Measurements from ENCODE around the gene KLHL12. TPM values are rescaled to one million over a fixed set of nuclear protein-coding genes. Genes with fewer than 3 reads are reported as not detected.
A peak's percentile ranks its signal among the peaks of the same experiment; 100 is the strongest.

KLHL12 gene
- total and polyA plus RNA-seq, 2 donors from 2014 or later: 27.5 to 28.2 TPM

DNA sequence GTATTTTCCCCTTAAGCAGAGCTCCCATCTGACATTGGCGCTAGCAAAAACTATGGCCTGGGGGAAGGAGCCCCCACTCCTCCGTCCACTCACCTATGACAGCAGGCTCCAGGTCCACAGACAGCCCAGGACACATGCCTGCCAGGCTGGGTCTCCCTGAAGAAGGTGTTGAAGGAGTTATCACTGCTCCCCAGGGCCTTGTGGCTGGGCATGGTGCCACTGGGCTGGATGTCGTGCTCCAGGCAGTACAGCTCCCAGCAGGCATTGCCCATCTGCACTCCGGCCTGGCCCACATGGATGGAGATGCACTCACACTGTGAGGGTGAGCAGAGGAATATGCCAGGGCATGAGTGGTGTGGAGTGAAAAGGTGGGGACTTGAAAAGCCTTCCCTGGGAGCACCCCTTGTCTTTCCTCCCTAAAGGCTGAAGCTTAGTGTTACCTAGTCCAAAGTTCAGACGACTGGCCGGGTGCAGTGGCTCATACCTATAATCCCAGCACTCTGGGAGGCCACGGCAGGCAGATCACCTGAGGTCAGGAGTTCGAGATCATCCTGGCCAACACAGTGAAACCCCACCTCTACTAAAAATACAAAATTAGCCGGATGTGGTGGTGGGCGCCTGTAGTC lies 68.1 kb downstream of the KLHL12 start:
- no peak for FAIRE-seq
- no peak overlapping the region for H3K9ac ChIP-seq (ENCODE audit: low read length in 3 of 3)

DNA sequence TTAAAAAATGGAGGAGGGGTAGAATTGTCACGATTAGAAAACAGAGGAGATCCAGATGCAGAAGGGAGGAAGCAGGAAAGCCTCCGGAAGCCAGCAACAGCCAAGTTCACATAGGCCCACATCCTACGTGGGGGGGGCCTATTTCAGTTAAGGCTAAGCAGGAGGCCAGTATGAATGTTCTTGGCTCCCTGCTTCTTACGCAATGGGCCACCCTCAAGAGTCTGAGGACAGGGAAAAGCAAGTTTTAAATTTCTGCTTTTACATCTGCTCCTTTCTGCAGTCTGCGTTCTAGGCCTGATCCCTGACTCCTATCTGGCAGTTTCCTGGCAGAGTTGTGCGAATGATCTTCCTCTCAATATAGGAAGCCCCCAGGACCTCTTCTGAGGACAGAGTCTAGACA lies 68.7 kb downstream of the KLHL12 start:
- no peaks in the 10 kb centered on the region for H3K9me3 ChIP-seq (ENCODE audit: control insufficient read depth in 2 of 3, insufficient read depth in 1 of 3, low read length in 3 of 3)
- TF ChIP-seq, protein P1, sequence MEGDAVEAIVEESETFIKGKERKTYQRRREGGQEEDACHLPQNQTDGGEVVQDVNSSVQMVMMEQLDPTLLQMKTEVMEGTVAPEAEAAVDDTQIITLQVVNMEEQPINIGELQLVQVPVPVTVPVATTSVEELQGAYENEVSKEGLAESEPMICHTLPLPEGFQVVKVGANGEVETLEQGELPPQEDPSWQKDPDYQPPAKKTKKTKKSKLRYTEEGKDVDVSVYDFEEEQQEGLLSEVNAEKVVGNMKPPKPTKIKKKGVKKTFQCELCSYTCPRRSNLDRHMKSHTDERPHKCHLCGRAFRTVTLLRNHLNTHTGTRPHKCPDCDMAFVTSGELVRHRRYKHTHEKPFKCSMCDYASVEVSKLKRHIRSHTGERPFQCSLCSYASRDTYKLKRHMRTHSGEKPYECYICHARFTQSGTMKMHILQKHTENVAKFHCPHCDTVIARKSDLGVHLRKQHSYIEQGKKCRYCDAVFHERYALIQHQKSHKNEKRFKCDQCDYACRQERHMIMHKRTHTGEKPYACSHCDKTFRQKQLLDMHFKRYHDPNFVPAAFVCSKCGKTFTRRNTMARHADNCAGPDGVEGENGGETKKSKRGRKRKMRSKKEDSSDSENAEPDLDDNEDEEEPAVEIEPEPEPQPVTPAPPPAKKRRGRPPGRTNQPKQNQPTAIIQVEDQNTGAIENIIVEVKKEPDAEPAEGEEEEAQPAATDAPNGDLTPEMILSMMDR (IDR thresholded peaks at IDR 0.05; ENCODE audit: borderline replicate concordance, extremely low read depth, insufficient read depth): no peak
- DNase-seq: peak in 1 of 5 donors; percentile 82
- peak overlapping the region; percentile 33 to 74 for H3K27ac ChIP-seq (ENCODE audit: low read depth in 2 of 2, low read length in 2 of 2)
- H3K36me3 ChIP-seq (ENCODE audit: control insufficient read depth in 2 of 3, insufficient read depth in 3 of 3, low read length in 3 of 3): peaks cover 0 to 4% (median 0%) of the 10 kb centered on the region in 3 donors
- H3K9ac ChIP-seq (ENCODE audit: low read length in 3 of 3): no peak overlapping the region
- no peak for FAIRE-seq
- H3K27me3 ChIP-seq (ENCODE audit: control insufficient read depth, insufficient read depth, low read length): no peaks in the 10 kb centered on the region
- H3K4me1 ChIP-seq (ENCODE audit: control insufficient read depth in 2 of 3, insufficient read depth in 2 of 3, low read depth in 1 of 3, low read length in 3 of 3): peaks cover 0 to 21% (median 11%) of the 10 kb centered on the region in 3 donors
- intact Hi-C loops (cut with DNase I): no loop called here
- H3K4me3 ChIP-seq (ENCODE audit: low read length in 3 of 3): no peak overlapping the region

More for the DNA sequence above, 68.1 kb downstream of the KLHL12 start:
- DNase-seq: peak in 1 of 5 donors; percentile 80
- H3K36me3 ChIP-seq (ENCODE audit: control insufficient read depth in 2 of 3, insufficient read depth in 3 of 3, low read length in 3 of 3): peaks cover 0 to 4% (median 0%) of the 10 kb centered on the region in 3 donors
- H3K4me1 ChIP-seq (ENCODE audit: control insufficient read depth in 2 of 3, insufficient read depth in 2 of 3, low read depth in 1 of 3, low read length in 3 of 3): peaks cover 0 to 26% (median 11%) of the 10 kb centered on the region in 3 donors
- no peaks in the 10 kb centered on the region for H3K9me3 ChIP-seq (ENCODE audit: control insufficient read depth in 2 of 3, insufficient read depth in 1 of 3, low read length in 3 of 3)
- H3K27ac ChIP-seq (ENCODE audit: low read depth in 2 of 2, low read length in 2 of 2): peak overlapping the region; percentile 33 to 74
- H3K4me3 ChIP-seq (ENCODE audit: low read length in 3 of 3): no peak overlapping the region
- TF ChIP-seq, protein P1 (IDR thresholded peaks at IDR 0.05; ENCODE audit: borderline replicate concordance, extremely low read depth, insufficient read depth): no peak
- no peaks in the 10 kb centered on the region for H3K27me3 ChIP-seq (ENCODE audit: control insufficient read depth, insufficient read depth, low read length)
- intact Hi-C loops (cut with DNase I): no loop called here

DNA sequence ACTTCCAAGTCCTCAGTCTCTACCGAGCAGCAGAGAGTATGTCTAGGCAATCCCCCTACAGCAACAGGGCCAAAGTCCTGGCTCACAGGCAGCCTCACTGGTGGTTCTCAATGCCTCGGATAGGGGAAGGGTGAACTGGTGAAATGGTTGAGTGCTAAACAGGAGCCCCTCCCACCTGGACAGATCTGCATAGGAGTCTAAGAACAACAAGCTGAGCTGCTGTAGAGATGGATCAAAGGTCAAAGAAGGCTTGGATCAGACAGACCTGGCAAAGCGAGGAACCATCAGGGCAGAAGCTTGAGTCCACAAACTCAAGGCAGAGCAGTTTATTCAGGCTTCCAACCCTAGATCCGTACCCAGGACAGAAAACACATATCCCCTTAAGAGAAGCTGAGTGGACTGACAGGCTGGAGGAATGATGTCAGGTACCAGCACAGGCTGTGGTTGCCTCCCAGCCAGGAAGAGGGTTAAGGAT lies 69.9 kb downstream of the KLHL12 start:
- DNase-seq (peak in 2 of 5 donors; percentile 24 to 54), FAIRE-seq (no peak)
- Histone ChIP-seq H3K9me3 (ENCODE audit: control insufficient read depth in 2 of 3, insufficient read depth in 1 of 3, low read length in 3 of 3) (no peaks in the 10 kb centered on the region), H3K4me3 (ENCODE audit: low read length in 3 of 3) (no peak overlapping the region), H3K36me3 (ENCODE audit: control insufficient read depth in 2 of 3, insufficient read depth in 3 of 3, low read length in 3 of 3) (peaks cover 0 to 4% (median 0%) of the 10 kb centered on the region in 3 donors), H3K27ac (ENCODE audit: low read depth in 2 of 2, low read length in 2 of 2) (peak overlapping the region in 1 of 2 donors; percentile 32), H3K4me1 (ENCODE audit: control insufficient read depth in 2 of 3, insufficient read depth in 2 of 3, low read depth in 1 of 3, low read length in 3 of 3) (peaks cover 0 to 21% (median 11%) of the 10 kb centered on the region in 3 donors), H3K27me3 (ENCODE audit: control insufficient read depth, insufficient read depth, low read length) (no peaks in the 10 kb centered on the region), H3K9ac (ENCODE audit: low read length in 3 of 3) (no peak overlapping the region)
- intact Hi-C loops (cut with DNase I): no loop called here
- TF ChIP-seq, protein P1 (IDR thresholded peaks at IDR 0.05; ENCODE audit: borderline replicate concordance, extremely low read depth, insufficient read depth): no peak
